ENCODE data around the gene ANO2.
"Not testable (repeated sequence)": the region's sequence is repeated elsewhere in the genome, so short reads cannot be mapped to it uniquely, and the experiment has no call there.

Gene ANO2

GRCh38 chr12:5665615-5666014, 279.4 kb downstream of the ANO2 start:
- no peak for DNase-seq (ENCODE audit: low spot score)

- no peak for DNase-seq (ENCODE audit: low spot score)
Observed at GRCh38 chr12:5661811-5662210, 283.2 kb downstream of the ANO2 start.

DNA sequence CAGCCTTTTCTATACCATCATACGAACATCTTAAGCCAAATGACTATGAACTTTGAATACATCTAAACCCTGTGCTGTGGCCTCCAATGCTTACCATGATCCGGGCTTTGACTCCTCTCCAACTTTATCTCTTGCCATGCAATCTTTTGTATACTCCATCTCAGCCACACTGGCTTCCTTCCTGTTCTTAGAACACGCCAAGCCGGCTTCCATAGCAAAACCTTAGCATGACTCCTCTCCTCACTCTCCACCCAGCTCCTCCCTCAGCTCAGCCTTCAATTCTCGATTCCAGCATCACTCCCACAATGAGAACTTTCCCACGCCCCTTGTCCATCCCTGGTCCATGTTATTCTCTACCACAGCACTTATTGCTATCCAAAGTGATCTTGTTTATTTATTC, 284.8 kb downstream of the ANO2 start:
- no peak for DNase-seq (ENCODE audit: low spot score)

DNA sequence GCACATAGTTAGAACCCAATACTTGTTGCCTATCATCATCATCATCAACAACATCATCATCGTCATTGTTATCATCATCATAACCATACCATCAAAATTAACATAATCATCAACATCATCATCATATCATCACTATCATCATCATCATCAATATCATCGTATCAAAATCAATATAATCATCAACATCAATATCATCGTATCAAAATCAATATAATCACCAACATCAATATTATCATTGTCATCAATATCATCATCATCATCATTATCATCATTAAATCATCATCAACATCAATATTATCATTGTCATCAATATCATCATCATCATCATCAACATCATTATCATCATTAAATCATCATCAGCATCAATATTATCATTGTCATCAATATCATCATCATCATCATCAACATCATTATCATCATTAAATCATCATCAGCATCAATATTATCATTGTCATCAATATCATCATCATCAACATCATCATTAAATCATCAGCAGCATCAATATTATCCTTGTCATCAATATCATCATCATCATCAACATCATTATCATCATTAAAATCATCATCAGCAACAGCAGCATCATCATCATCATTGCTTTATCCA, 286.6 kb downstream of the ANO2 start:
- not testable (repeated sequence) for DNase-seq (ENCODE audit: low spot score)

- no peak for DNase-seq (ENCODE audit: low spot score)
Observed at GRCh38 chr12:5656836-5657235, 288.2 kb downstream of the ANO2 start.

- no peak for DNase-seq (ENCODE audit: low spot score)
Observed at GRCh38 chr12:5655120-5655519, 289.9 kb downstream of the ANO2 start.

- no peak for DNase-seq (ENCODE audit: low spot score)
Observed at GRCh38 chr12:5654019-5654418, 291.0 kb downstream of the ANO2 start.

DNA sequence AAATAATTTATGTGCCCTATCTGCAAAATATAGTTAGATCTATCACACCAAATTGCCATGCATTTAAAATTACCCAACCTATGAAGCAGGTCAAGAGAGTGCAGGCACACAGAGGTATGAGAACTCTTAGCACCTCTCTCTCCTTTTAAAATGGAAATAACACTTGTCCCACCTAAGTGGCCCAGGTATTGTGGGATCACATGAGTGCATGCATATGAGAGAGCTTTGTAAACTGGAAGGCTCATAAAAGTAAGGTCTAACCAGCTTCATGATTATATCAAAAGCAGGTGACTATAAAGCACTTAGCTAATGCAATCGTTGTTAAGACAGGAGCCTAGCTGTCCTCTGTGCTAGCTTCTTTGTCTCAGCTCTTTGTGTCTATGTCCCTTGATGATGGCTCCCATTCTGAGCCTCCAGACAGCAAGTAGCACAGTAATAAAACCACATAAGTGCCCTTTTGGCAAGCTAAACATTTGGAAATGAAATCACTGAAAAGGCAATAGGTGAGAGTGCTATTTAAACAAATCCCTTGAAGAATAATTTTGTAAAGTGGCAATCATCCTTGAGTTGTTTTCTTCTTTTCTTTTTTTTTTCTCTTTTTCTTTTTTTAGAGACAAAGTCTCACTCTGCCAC, 294.1 kb downstream of the ANO2 start:
- DNase-seq (ENCODE audit: low spot score) = no peak

- no peak for DNase-seq (ENCODE audit: low spot score)
Observed at GRCh38 chr12:5650281-5650680, 294.8 kb downstream of the ANO2 start.

DNA sequence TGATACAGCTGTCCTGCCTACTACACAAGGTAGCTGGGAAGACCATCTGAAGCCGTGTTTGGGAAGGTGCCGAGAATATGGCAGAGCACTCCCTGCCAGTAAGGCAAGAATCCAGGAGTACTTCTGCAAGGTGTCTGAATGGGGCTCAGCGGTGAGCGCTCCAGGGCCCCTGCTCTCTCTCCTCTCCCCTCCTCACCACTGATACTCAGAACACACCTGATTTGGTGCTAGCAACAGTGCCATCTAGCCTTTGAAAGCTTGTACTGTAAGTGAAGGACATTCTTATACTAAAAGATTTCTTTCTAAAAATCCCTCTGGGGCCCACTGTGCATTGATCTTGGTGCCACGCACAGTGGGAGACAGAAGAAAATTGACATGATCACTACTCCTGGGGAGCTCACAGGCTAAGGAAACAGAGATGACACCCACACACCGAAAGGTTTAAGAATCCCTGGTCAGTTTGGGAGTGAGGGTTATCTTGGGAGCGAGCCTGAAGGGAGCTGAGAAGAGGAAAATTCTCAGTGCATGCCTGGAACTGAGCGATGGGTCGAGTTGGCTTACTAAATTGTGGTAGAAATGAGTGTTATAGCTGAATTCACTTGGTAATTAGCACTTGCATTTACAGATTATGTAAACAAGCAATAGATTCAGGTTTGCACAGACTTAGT, 296.2 kb downstream of the ANO2 start:
- peak; percentile 64 for DNase-seq (ENCODE audit: low spot score)

DNA sequence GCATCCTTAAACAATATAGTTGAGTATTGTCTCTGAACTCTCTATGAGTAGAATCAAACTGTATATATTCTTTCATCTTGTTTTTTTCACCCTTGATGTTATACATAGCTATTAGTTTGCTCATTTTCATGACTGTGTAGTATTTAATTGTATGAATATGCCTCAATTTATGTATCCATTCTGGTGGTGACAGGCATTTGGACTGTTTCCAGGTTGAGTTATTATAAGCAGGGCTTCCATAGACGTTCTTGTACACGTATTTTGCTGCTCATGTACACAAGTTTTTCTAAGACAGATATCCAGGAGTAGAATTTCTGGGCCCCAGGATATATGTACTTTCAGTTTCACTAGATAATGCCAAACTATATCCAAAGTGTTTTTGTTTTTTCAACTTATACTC, 301.8 kb downstream of the ANO2 start:
- no peak for DNase-seq (ENCODE audit: low spot score)

- DNase-seq (ENCODE audit: low spot score) = no peak
Observed at GRCh38 chr12:5637698-5638097, 307.4 kb downstream of the ANO2 start.

GRCh38 chr12:5636907-5637306, 308.2 kb downstream of the ANO2 start:
- DNase-seq (ENCODE audit: low spot score) = no peak

DNA sequence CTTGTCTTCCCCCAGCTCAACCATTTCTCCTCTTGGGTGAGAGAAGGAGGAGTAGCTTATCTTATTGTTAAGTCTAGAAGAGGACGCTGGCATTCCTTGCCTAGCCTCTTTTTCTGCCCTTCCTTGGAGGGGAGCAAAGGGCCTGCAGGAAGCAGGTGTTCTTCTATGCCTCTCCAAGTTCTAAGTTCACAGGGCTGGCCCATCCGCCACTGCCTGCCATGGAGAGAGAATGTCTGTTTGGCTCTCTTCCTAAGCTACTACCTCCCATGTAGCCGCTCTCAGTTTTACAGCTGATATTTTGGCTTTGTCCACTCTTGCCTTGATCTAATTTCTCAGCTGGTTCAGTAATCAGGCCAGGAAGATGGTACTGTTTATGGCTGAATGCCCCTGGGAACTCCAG, 312.0 kb downstream of the ANO2 start:
- no peak for DNase-seq (ENCODE audit: low spot score)

- no peak for DNase-seq (ENCODE audit: low spot score)
Observed at GRCh38 chr12:5632453-5632852, 312.6 kb downstream of the ANO2 start.

DNA sequence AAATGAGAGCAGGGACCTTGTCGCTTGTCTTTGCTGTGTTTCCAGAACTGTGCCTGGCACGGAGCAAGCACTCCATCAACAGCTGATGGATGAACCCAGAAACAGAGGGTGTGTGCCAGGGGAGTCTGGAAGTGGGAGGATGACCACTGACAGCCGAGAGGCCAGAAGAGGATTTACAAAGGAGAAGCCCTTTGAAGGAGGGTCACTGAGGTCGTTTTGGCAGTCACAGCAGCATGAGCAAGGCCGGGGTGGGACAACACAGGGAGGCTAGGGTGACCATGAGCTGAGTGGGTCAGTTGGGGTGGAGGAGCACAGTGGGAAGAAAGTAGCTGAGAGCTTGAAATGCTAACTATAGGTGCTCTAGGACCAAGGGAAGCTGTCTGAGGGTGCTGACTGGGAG, 313.6 kb downstream of the ANO2 start:
- no peak for DNase-seq (ENCODE audit: low spot score)

- no peak for DNase-seq (ENCODE audit: low spot score)
Observed at GRCh38 chr12:5630726-5631125, 314.3 kb downstream of the ANO2 start.

DNA sequence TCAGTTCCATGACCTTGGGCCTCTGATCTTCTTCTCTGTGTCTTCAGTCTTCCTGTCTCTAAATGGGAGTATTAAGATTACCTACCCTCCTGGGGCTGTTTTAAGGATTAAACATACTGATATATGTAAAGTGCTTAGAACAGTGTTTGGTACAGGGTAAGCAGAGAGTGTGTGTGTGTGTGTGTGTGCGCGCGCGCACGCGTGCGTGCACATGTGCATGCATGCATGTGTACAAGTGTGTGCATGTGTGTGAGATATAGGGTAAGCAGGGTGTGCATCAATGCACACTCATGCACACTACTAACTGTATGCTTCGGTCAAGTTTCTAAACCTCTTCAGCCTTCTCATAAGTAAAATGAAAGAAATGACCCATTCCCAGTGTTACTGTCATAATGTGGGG, 316.6 kb downstream of the ANO2 start:
- DNase-seq (ENCODE audit: low spot score) = no peak

DNA sequence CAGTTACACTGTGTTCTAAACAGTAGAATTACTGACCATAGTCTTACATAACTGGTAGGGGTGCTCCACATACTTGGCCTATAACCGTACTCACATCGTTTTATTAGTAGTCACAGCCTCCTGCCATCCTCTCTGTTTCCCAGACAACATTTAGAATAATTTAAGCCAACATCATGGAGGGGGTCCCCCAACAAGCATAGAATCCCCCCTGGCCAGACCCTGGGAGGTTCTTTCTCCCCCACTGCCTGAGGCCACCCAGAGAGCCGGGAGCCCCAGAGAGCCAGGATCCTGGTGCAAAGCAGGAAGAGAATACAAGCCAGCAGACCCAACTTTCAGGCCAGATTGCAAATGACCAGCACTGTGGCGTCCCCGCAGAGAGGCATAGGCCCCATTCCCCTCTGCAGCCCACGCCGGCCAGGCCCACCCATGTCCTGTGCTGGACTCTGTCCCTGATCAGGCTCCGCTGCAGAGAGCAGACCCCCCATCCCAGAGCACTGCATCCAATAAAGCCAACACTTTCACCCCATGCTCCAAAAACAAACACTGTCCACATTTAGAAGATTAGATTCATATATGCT, 317.9 kb downstream of the ANO2 start:
- no peak for DNase-seq (ENCODE audit: low spot score)

DNA sequence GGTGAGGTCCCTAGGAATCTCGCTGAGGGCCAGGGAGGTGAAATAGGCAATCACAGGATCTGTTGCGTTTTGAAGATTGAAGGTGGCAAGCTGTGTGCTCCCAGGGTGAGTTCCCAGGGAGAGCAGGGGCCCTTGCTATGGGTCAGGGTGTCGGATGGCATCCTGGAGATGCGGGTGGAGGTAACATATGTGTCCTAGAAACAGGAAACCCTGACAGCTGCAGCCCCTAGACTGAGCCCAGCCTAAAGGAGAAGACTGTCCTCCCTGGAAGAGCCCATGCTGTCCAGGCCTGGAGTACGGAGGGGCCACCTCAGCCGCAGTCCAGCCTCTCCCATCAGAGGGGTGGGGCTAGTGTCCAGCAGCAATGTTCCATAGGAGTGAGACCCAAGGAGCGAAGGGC, 318.9 kb downstream of the ANO2 start:
- DNase-seq (ENCODE audit: low spot score) = no peak

DNA sequence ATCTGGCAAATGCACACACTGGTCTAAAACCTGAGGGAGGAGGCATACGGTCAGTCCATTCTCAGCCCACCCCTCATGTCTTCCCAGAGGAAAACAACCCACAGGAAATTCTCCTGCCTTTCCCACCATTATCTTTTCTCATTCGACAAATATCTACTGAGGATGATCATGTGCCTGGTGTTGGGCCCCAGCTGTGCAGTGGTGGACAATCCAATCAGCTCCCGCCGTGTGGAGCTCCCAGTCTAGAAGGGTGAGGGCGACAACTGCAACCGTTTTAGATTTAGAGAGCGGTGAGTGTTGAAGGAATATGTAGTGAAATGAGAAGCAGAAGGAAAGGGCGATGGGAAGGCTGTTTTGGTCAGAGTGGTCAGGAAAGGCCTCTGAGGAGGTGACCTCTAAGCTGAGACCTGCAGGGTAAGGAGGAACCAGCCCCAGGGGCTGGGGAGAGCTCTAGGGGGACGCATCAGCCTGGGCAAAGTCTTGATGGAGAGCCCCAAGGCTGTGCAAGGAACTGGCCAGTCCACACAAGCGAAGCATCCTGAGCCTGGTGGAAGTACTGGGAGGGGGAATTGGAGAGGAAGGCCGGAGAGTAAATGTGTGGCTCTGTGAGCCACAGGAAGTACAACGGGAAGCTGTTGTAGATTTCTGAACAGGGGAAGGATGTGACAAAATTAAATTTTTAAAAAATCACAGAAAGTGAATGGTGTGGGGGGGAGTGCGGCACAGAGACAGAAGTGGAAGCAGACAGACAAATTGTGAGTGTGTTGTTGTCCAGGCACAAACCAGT, 320.4 kb downstream of the ANO2 start:
- peak; percentile 33 for DNase-seq (ENCODE audit: low spot score)

DNA sequence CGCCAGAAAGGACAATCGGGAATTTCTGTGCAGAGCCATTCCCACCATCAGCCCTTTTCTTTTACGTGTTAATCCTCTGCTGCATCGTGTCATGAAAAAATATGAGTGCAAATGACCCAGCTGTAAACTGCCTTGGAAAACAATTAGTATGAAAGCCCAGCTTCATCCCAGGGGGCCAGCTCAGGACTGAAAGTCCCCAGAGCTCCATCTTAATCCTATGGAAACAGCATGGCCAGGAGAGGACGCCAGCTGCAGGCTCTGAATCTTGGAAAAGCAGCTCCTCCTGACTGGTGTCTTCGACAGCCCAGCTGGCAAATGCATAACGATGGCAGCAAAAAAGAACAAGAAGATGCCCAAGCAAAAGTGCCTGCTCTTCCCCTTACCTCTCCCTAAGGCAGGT, 321.6 kb downstream of the ANO2 start:
- no peak for DNase-seq (ENCODE audit: low spot score)

DNA sequence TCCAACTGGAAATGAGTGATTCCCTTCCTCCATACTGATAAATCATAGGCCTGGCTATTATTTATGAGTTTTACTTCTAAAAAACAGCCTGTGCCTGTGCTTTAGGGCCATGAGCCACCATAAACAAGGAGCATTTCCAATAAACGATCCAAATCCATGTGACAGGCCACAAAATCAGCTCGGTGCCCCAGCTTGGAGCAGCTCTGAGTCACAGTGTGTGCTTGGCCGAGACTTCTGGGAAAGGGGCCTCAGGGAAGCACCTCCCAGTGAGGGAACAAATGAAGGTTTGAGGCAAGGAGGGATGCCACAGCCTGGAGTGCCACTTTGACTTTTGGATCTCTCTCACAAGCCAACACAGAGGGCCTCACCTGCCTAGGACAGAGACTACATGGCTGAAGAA, 322.8 kb downstream of the ANO2 start:
- DNase-seq (ENCODE audit: low spot score) = no peak
